ENCODE measurements around the gene ATP6V0C. TPM values are rescaled to one million over a fixed set of nuclear protein-coding genes. Genes with fewer than 3 reads are reported as not detected.

The ATP6V0C gene
- total RNA-seq, 1 experiment from 2014 or later = 176 TPM

- Histone ChIP-seq H3K27me3 (ENCODE audit: insufficient read depth, low read length) (peaks cover 18% of the 10 kb centered on the region; the same call in 1 of the 2 replicates), H3T11ph (ENCODE audit: low read length) (no peak overlapping the region), H3K4me2 (ENCODE audit: insufficient read depth, insufficient read length, low read length) (no peak overlapping the region), H4K91ac (ENCODE audit: insufficient read length, low read depth, low read length) (no peak overlapping the region), H2BK120ac (ENCODE audit: low read depth, low read length, poor library complexity, severe bottlenecking) (no peak overlapping the region), H3K56ac (ENCODE audit: insufficient read length, low read depth, low read length) (no peak overlapping the region), H3K23ac (ENCODE audit: insufficient read length, low read depth, low read length) (no peak overlapping the region), H2BK5ac (ENCODE audit: insufficient read length, low read length) (no peak overlapping the region), H2AK5ac (ENCODE audit: insufficient read length, low read length) (no peak overlapping the region), H2BK15ac (ENCODE audit: low read depth, low read length) (no peak overlapping the region), H3K27ac (ENCODE audit: insufficient read length, low read depth, low read length) (no peak overlapping the region), H2AFZ (ENCODE audit: low read length) (no peak overlapping the region), H2BK20ac (ENCODE audit: low read depth, low read length, poor library complexity, severe bottlenecking) (no peak overlapping the region), H3K4me1 (ENCODE audit: insufficient read depth, low read length) (no peaks in the 10 kb centered on the region), H4K8ac (replicated peaks; ENCODE audit: insufficient read length, low read depth, low read length) (no peak overlapping the region), H3K23me2 (ENCODE audit: insufficient read length, low read depth, low read length, poor library complexity, severe bottlenecking) (peaks cover 15% of the 10 kb centered on the region), H4K20me1 (ENCODE audit: control insufficient read depth, insufficient read depth, insufficient read length) (no peaks in the 10 kb centered on the region), H3K79me1 (ENCODE audit: insufficient read depth, low read depth, low read length, poor library complexity, severe bottlenecking) (no peaks in the 10 kb centered on the region), H3K79me2 (ENCODE audit: insufficient read depth, low read length) (no peaks in the 10 kb centered on the region), H4K5ac (ENCODE audit: insufficient read length, low read depth, low read length) (no peak overlapping the region), H3K4ac (ENCODE audit: low read depth, low read length) (no peak overlapping the region), H2BK12ac (ENCODE audit: insufficient read length, low read depth, low read length) (no peak overlapping the region), H3K9me3 (ENCODE audit: control insufficient read depth, low read depth, low read length) (no peaks in the 10 kb centered on the region), H3K14ac (ENCODE audit: insufficient read depth, low read length) (no peak overlapping the region), H3K18ac (ENCODE audit: insufficient read length, low read depth, low read length) (no peak overlapping the region), H3K9ac (ENCODE audit: extremely low read depth, insufficient read length, low read length) (no peak overlapping the region)
- Mint-ChIP-seq H3K27ac (no peak overlapping the region), H3K36me3 (ENCODE audit: insufficient read depth in 1 of 3, low read depth in 3 of 3) (no peaks in the 10 kb centered on the region), H3K9me3 (no peaks in the 10 kb centered on the region), H3K27me3 (ENCODE audit: low read depth) (peaks cover 35% of the 10 kb centered on the region), H3K4me3 (peak overlapping the region; percentile 28 to 56; a peak in 3 of 5 replicates), H3K4me1 (peaks cover 21 to 25% of the 10 kb centered on the region in 2 experiments)
- DNase-seq = no peak
- TF ChIP-seq CTCF (conservative IDR thresholded peaks at IDR 0.05) = no peak
- no CpG with 5 or more reads among the region's 7 CpGs for WGBS (ENCODE audit: extremely low coverage, insufficient read length, low lambda C conversion rate)
Measured at GRCh38 chr16:2470234-2470601, 43.5 kb upstream of the ATP6V0C start.
